Liver (tissue), 3 donors: Measurements from ENCODE around the gene JPH3.

Experiments
- EGR1 ChIP-seq, 2 donors: IDR thresholded peaks; 2 replicates each; pipeline ENCODE4 v1.6.1; 2016 to 2018; ENCODE audit warnings: antibody characterized with exemption in 2 of 2, low read depth in 2 of 2
- FOXA1 ChIP-seq: IDR thresholded peaks from 2 replicates; pipeline ENCODE4 v1.6.1; 2016; ENCODE audit warnings: antibody characterized with exemption
- GABPA ChIP-seq, 2 donors: IDR thresholded peaks in 1 of 2; conservative IDR thresholded peaks in 1 of 2; 2 replicates each; pipeline ENCODE4 v1.6.1; 2016; ENCODE audit warnings: antibody characterized with exemption in 2 of 2, mild to moderate bottlenecking in 1 of 2, moderate library complexity in 1 of 2
- HNF4G ChIP-seq: IDR thresholded peaks from 2 replicates; pipeline ENCODE4 v1.6.1; 2016; ENCODE audit warnings: antibody characterized with exemption
- JUND ChIP-seq, 2 donors: IDR thresholded peaks; 2 replicates each; pipeline ENCODE4 v1.6.1; 2016; ENCODE audit warnings: antibody characterized with exemption in 2 of 2
- RAD21 ChIP-seq, 2 donors: IDR thresholded peaks; 2 replicates each; pipeline ENCODE4 v1.6.1; 2016; ENCODE audit warnings: antibody characterized with exemption in 2 of 2, mild to moderate bottlenecking in 2 of 2
- SP1 ChIP-seq: IDR thresholded peaks from 2 replicates; pipeline ENCODE4 v1.6.1; 2018; ENCODE audit warnings: antibody characterized with exemption, mild to moderate bottlenecking
- TAF1 ChIP-seq: conservative IDR thresholded peaks from 2 replicates; pipeline ENCODE4 v1.6.1; 2016; ENCODE audit warnings: antibody characterized with exemption, mild to moderate bottlenecking
- YY1 ChIP-seq: IDR thresholded peaks from 2 replicates; pipeline ENCODE4 v1.6.1; 2016; ENCODE audit warnings: antibody characterized with exemption, mild to moderate bottlenecking
- TF ChIP-seq, protein P1 (sequence below): fragments of 150-350 bp; IDR thresholded peaks from 2 replicates; pipeline ENCODE4 v1.5.1; 2017; ENCODE audit warnings: improper control_type of control experiment, low read depth, low read length; ENCODE audit not compliant: missing input control
- TF ChIP-seq, protein P2 (sequence below): IDR thresholded peaks from 2 replicates; pipeline ENCODE4 v1.6.1; 2016; ENCODE audit warnings: antibody characterized with exemption
- TF ChIP-seq, protein P3 (sequence below): IDR thresholded peaks from 2 replicates; pipeline ENCODE4 v1.6.1; 2016; ENCODE audit warnings: antibody characterized with exemption
- TF ChIP-seq, protein P4 (sequence below): IDR thresholded peaks from 2 replicates; pipeline ENCODE4 v1.6.1; 2016; ENCODE audit warnings: antibody characterized with exemption, mild to moderate bottlenecking
- donor health status: healthy.
- donor health status: healthy.

DNA sequence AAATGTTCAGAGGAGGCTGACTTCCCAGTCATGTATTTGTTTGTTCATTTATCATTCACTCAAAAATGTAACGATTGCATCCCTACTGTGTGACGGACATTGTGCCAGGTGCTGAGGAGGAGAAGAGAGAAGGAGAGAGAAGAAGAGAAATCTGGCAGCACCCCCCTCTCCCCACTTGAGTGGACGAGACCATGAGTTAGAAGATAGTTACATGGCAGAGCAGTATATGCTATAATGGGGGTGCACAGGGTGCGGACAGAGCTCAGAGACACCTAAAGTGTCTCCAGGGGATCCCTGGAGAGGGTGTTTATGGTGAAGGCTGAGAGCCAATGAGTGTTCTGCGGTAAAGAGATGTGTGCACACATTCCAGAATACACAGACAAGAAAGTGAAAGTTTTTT lies 6.6 kb upstream of the JPH3 start:
- TF ChIP-seq, protein P1, sequence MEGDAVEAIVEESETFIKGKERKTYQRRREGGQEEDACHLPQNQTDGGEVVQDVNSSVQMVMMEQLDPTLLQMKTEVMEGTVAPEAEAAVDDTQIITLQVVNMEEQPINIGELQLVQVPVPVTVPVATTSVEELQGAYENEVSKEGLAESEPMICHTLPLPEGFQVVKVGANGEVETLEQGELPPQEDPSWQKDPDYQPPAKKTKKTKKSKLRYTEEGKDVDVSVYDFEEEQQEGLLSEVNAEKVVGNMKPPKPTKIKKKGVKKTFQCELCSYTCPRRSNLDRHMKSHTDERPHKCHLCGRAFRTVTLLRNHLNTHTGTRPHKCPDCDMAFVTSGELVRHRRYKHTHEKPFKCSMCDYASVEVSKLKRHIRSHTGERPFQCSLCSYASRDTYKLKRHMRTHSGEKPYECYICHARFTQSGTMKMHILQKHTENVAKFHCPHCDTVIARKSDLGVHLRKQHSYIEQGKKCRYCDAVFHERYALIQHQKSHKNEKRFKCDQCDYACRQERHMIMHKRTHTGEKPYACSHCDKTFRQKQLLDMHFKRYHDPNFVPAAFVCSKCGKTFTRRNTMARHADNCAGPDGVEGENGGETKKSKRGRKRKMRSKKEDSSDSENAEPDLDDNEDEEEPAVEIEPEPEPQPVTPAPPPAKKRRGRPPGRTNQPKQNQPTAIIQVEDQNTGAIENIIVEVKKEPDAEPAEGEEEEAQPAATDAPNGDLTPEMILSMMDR: no peak
- TF ChIP-seq SP1 (no peak), EGR1 (IDR thresholded peaks at IDR 0.05; ENCODE audit: low read depth in 2 of 2) (no peak), JUND (IDR thresholded peaks at IDR 0.05) (no peak), YY1 (no peak), GABPA (IDR thresholded peaks at IDR 0.05 in 1 of 2, conservative IDR thresholded peaks at IDR 0.05 in 1 of 2) (no peak), TAF1 (no peak), HNF4G (no peak), FOXA1 (no peak), RAD21 (IDR thresholded peaks at IDR 0.05) (no peak)
- TF ChIP-seq, protein P2, sequence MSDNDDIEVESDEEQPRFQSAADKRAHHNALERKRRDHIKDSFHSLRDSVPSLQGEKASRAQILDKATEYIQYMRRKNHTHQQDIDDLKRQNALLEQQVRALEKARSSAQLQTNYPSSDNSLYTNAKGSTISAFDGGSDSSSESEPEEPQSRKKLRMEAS: no peak
- TF ChIP-seq, protein P3, sequence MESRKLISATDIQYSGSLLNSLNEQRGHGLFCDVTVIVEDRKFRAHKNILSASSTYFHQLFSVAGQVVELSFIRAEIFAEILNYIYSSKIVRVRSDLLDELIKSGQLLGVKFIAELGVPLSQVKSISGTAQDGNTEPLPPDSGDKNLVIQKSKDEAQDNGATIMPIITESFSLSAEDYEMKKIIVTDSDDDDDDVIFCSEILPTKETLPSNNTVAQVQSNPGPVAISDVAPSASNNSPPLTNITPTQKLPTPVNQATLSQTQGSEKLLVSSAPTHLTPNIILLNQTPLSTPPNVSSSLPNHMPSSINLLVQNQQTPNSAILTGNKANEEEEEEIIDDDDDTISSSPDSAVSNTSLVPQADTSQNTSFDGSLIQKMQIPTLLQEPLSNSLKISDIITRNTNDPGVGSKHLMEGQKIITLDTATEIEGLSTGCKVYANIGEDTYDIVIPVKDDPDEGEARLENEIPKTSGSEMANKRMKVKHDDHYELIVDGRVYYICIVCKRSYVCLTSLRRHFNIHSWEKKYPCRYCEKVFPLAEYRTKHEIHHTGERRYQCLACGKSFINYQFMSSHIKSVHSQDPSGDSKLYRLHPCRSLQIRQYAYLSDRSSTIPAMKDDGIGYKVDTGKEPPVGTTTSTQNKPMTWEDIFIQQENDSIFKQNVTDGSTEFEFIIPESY: no peak
- TF ChIP-seq, protein P4, sequence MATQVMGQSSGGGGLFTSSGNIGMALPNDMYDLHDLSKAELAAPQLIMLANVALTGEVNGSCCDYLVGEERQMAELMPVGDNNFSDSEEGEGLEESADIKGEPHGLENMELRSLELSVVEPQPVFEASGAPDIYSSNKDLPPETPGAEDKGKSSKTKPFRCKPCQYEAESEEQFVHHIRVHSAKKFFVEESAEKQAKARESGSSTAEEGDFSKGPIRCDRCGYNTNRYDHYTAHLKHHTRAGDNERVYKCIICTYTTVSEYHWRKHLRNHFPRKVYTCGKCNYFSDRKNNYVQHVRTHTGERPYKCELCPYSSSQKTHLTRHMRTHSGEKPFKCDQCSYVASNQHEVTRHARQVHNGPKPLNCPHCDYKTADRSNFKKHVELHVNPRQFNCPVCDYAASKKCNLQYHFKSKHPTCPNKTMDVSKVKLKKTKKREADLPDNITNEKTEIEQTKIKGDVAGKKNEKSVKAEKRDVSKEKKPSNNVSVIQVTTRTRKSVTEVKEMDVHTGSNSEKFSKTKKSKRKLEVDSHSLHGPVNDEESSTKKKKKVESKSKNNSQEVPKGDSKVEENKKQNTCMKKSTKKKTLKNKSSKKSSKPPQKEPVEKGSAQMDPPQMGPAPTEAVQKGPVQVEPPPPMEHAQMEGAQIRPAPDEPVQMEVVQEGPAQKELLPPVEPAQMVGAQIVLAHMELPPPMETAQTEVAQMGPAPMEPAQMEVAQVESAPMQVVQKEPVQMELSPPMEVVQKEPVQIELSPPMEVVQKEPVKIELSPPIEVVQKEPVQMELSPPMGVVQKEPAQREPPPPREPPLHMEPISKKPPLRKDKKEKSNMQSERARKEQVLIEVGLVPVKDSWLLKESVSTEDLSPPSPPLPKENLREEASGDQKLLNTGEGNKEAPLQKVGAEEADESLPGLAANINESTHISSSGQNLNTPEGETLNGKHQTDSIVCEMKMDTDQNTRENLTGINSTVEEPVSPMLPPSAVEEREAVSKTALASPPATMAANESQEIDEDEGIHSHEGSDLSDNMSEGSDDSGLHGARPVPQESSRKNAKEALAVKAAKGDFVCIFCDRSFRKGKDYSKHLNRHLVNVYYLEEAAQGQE: no peak
